OCI-LY7 (cell line): ENCODE results near the gene DCTPP1. TPM values are rescaled to one million over a fixed set of nuclear protein-coding genes. Genes with fewer than 3 reads are reported as not detected.

Experiments used
- small RNA-seq: library from RNA; depleted of rRNA; stranded (forward); fragments of <200 nt; gene quantifications from one replicate; pipeline ENCODE3, GENCODE V24; 2014
- total RNA-seq, 2 experiments: library from RNA; depleted of rRNA in 1 of 2; stranded (reverse); fragments of >200 nt in 1 of 2; shearing (Covaris generic) in 1 of 2; gene quantifications; 2 replicates each; pipeline ENCODE4 v1.2.3, GENCODE V29; 2014 to 2022

Gene DCTPP1
- total RNA-seq, 2 experiments from 2014 or later, result 90.2 to 93.8 TPM

Small RNA genes within 50 kb of the gene (small RNA-seq; reads per million reads assigned to genes)
- not detected for gene RF00019
- gene RF00406, result 3.2 reads per million, percentile 86 among the genes with 10 or more reads in this experiment

Other genes starting within 250 kb of the DCTPP1 start
- gene CORO1A, start 246.4 kb downstream of the DCTPP1 start, total RNA-seq (2014; rRNA removed; shearing (Covaris generic)), result 351 and 394 TPM in 2 replicates
- 524 and 567 TPM in 2 replicates for gene CORO1A, start 246.4 kb downstream of the DCTPP1 start, total RNA-seq (2022)
- 73.1 and 119 TPM in 2 replicates for gene BOLA2B, start 236.4 kb downstream of the DCTPP1 start, total RNA-seq (2014; rRNA removed; shearing (Covaris generic))
- 169 and 179 TPM in 2 replicates for gene BOLA2B, start 236.4 kb downstream of the DCTPP1 start, total RNA-seq (2022)
- gene SLX1A, start 236.2 kb downstream of the DCTPP1 start, total RNA-seq (2014; rRNA removed; shearing (Covaris generic)), result 83.7 and 84.1 TPM in 2 replicates
- 55.7 and 81.9 TPM in 2 replicates for gene SLX1A, start 236.2 kb downstream of the DCTPP1 start, total RNA-seq (2022)
- 3.8 and 7.9 TPM in 2 replicates for gene SULT1A3, start 230.8 kb downstream of the DCTPP1 start, total RNA-seq (2014; rRNA removed; shearing (Covaris generic))
- 30.1 and 31.7 TPM in 2 replicates for gene SULT1A3, start 230.8 kb downstream of the DCTPP1 start, total RNA-seq (2022)
- 2.9 and 10.2 TPM in 2 replicates for gene NPIPB13, start 181.6 kb downstream of the DCTPP1 start, total RNA-seq (2014; rRNA removed; shearing (Covaris generic))
- gene NPIPB13, start 181.6 kb downstream of the DCTPP1 start, total RNA-seq (2022), result 50.5 and 51.4 TPM in 2 replicates
- 69.2 and 94.7 TPM in 2 replicates for gene CD2BP2, start 74.7 kb downstream of the DCTPP1 start, total RNA-seq (2014; rRNA removed; shearing (Covaris generic))
- gene CD2BP2, start 74.7 kb downstream of the DCTPP1 start, total RNA-seq (2022), result 87.8 and 111 TPM in 2 replicates
- 38.6 and 44.9 TPM in 2 replicates for gene TBC1D10B, start 59.5 kb downstream of the DCTPP1 start, total RNA-seq (2014; rRNA removed; shearing (Covaris generic))
- gene TBC1D10B, start 59.5 kb downstream of the DCTPP1 start, total RNA-seq (2022), result 74.8 and 78.6 TPM in 2 replicates
- 3.2 and 3.3 TPM in 2 replicates for gene MYL11, start 55.2 kb downstream of the DCTPP1 start, total RNA-seq (2014; rRNA removed; shearing (Covaris generic))
- gene MYL11, start 55.2 kb downstream of the DCTPP1 start, total RNA-seq (2022), result 1.7 and 3.9 TPM in 2 replicates
- 126 and 133 TPM in 2 replicates for gene SEPTIN1, start 47.5 kb downstream of the DCTPP1 start, total RNA-seq (2014; rRNA removed; shearing (Covaris generic))
- 171 and 181 TPM in 2 replicates for gene SEPTIN1, start 47.5 kb downstream of the DCTPP1 start, total RNA-seq (2022)
- 15.7 and 18.8 TPM in 2 replicates for gene ZNF48, start 34.6 kb downstream of the DCTPP1 start, total RNA-seq (2014; rRNA removed; shearing (Covaris generic))
- gene ZNF48, start 34.6 kb downstream of the DCTPP1 start, total RNA-seq (2022), result 16.4 and 17.3 TPM in 2 replicates
- 6.4 and 11.3 TPM in 2 replicates for gene ZNF771, start 22.4 kb downstream of the DCTPP1 start, total RNA-seq (2014; rRNA removed; shearing (Covaris generic))
- gene ZNF771, start 22.4 kb downstream of the DCTPP1 start, total RNA-seq (2022), result 9.2 and 10.8 TPM in 2 replicates
- 14.4 and 15.3 TPM in 2 replicates for gene SEPHS2, start 15.8 kb upstream of the DCTPP1 start, total RNA-seq (2014; rRNA removed; shearing (Covaris generic))
- 59.6 and 64.2 TPM in 2 replicates for gene SEPHS2, start 15.8 kb upstream of the DCTPP1 start, total RNA-seq (2022)
- gene ITGAL, start 42.7 kb upstream of the DCTPP1 start, total RNA-seq (2014; rRNA removed; shearing (Covaris generic)), result 30.7 and 40.2 TPM in 2 replicates
- gene ITGAL, start 42.7 kb upstream of the DCTPP1 start, total RNA-seq (2022), result 125 and 140 TPM in 2 replicates
- 43.4 and 63.7 TPM in 2 replicates for gene ZNF768, start 96.5 kb upstream of the DCTPP1 start, total RNA-seq (2014; rRNA removed; shearing (Covaris generic))
- 38.3 and 42.9 TPM in 2 replicates for gene ZNF768, start 96.5 kb upstream of the DCTPP1 start, total RNA-seq (2022)
- gene ZNF747, start 104.8 kb upstream of the DCTPP1 start, total RNA-seq (2014; rRNA removed; shearing (Covaris generic)), result 15.7 and 22.2 TPM in 2 replicates
- gene ZNF747, start 104.8 kb upstream of the DCTPP1 start, total RNA-seq (2022), result 17.2 and 20.8 TPM in 2 replicates
- gene ZNF764, start 128.3 kb upstream of the DCTPP1 start, total RNA-seq (2014; rRNA removed; shearing (Covaris generic)), result 10.5 and 14.6 TPM in 2 replicates
- gene ZNF764, start 128.3 kb upstream of the DCTPP1 start, total RNA-seq (2022), result 12.8 and 13.8 TPM in 2 replicates
- gene ZNF688, start 141.7 kb upstream of the DCTPP1 start, total RNA-seq (2014; rRNA removed; shearing (Covaris generic)), result 17.5 and 19.8 TPM in 2 replicates
- 15.0 and 15.3 TPM in 2 replicates for gene ZNF688, start 141.7 kb upstream of the DCTPP1 start, total RNA-seq (2022)
- gene ZNF785, start 155.7 kb upstream of the DCTPP1 start, total RNA-seq (2014; rRNA removed; shearing (Covaris generic)), result 6.8 and 9.3 TPM in 2 replicates
- gene ZNF785, start 155.7 kb upstream of the DCTPP1 start, total RNA-seq (2022), result 4.1 and 4.6 TPM in 2 replicates
- 13.1 and 15.0 TPM in 2 replicates for gene ZNF689, start 180.4 kb upstream of the DCTPP1 start, total RNA-seq (2014; rRNA removed; shearing (Covaris generic))
- gene ZNF689, start 180.4 kb upstream of the DCTPP1 start, total RNA-seq (2022), result 15.5 and 16.7 TPM in 2 replicates
- 33.2 and 35.2 TPM in 2 replicates for gene PRR14, start 220.9 kb upstream of the DCTPP1 start, total RNA-seq (2014; rRNA removed; shearing (Covaris generic))
- gene PRR14, start 220.9 kb upstream of the DCTPP1 start, total RNA-seq (2022), result 75.5 and 81.4 TPM in 2 replicates
- gene FBRS, start 228.4 kb upstream of the DCTPP1 start, total RNA-seq (2014; rRNA removed; shearing (Covaris generic)), result 31.8 and 36.8 TPM in 2 replicates
- 89.8 and 97.5 TPM in 2 replicates for gene FBRS, start 228.4 kb upstream of the DCTPP1 start, total RNA-seq (2022)